HG02610 (cell line): ENCODE data around the gene ANKS6.

Experiments
- ATAC-seq: cut with Tn5 transposase; IDR thresholded peaks from one replicate; pipeline ENCODE4 v1.9.1; 2021; ENCODE audit warnings: mild to moderate bottlenecking, moderate library complexity; ENCODE audit not compliant: unreplicated experiment

ANKS6 gene

GRCh38 chr9:98774746-98775145 is 21.6 kb downstream of the ANKS6 start:
- ATAC-seq, result no peak

- no peak for ATAC-seq
Measured at GRCh38 chr9:98773721-98774120, 22.6 kb downstream of the ANKS6 start.

GRCh38 chr9:98772364-98773155 is 23.8 kb downstream of the ANKS6 start:
- no peak for ATAC-seq

- ATAC-seq, result no peak
Measured at GRCh38 chr9:98771209-98771874, 25.0 kb downstream of the ANKS6 start.

- ATAC-seq, result no peak
Measured at GRCh38 chr9:98770717-98771116, 25.6 kb downstream of the ANKS6 start.

GRCh38 chr9:98768344-98768743 is 28.0 kb downstream of the ANKS6 start:
- ATAC-seq, result no peak

GRCh38 chr9:98767915-98768314 is 28.4 kb downstream of the ANKS6 start:
- no peak for ATAC-seq

GRCh38 chr9:98767196-98767595 is 29.2 kb downstream of the ANKS6 start:
- no peak for ATAC-seq

- no peak for ATAC-seq
Measured at GRCh38 chr9:98766586-98766985, 29.8 kb downstream of the ANKS6 start.

- ATAC-seq, result no peak
Measured at GRCh38 chr9:98765256-98765655, 31.1 kb downstream of the ANKS6 start.

- no peak for ATAC-seq
Measured at GRCh38 chr9:98763986-98764745, 32.2 kb downstream of the ANKS6 start.

GRCh38 chr9:98760231-98760630 is 36.1 kb downstream of the ANKS6 start:
- ATAC-seq, result no peak

GRCh38 chr9:98755006-98755618 is 41.2 kb downstream of the ANKS6 start:
- ATAC-seq, result no peak

- ATAC-seq, result no peak
Measured at GRCh38 chr9:98751210-98751609, 45.1 kb downstream of the ANKS6 start.

- ATAC-seq, result no peak
Measured at GRCh38 chr9:98750364-98751060, 45.8 kb downstream of the ANKS6 start.

- ATAC-seq, result no peak
Measured at GRCh38 chr9:98747476-98747875, 48.9 kb downstream of the ANKS6 start.

- ATAC-seq, result no peak
Measured at GRCh38 chr9:98745470-98745869, 50.9 kb downstream of the ANKS6 start.

GRCh38 chr9:98743818-98744611 is 52.3 kb downstream of the ANKS6 start:
- ATAC-seq, result no peak

- no peak for ATAC-seq
Measured at GRCh38 chr9:98743329-98743728, 53.0 kb downstream of the ANKS6 start.
